Measurements from ENCODE around the gene NREP. TPM values are rescaled to one million over a fixed set of nuclear protein-coding genes. Genes with fewer than 3 reads are reported as not detected.

NREP gene
- total RNA-seq, 1 donor from 2014 or later: 756 TPM

GRCh38 chr5:111689357-111689935, 67.5 kb downstream of the NREP start:
- no peak for TF ChIP-seq CTCF (IDR thresholded peaks at IDR 0.05; ENCODE audit: unreplicated experiment)
- DNase-seq (ENCODE audit: low spot score in 2 of 2, unreplicated experiment in 2 of 2): no peak
- peaks cover 3% of the 10 kb centered on the region for H3K36me3 Mint-ChIP-seq
- H3K27me3 Mint-ChIP-seq (ENCODE audit: low read depth): no peaks in the 10 kb centered on the region
- H3K9me3 Mint-ChIP-seq: peaks cover 10% of the 10 kb centered on the region
- peaks cover 10% of the 10 kb centered on the region for H3K4me1 Mint-ChIP-seq
- no peak overlapping the region for H3K4me3 Mint-ChIP-seq
- no peak overlapping the region for H3K27ac Mint-ChIP-seq

- Mint-ChIP-seq H3K4me1 (peaks cover 27% of the 10 kb centered on the region), H3K4me3 (no peak overlapping the region), H3K27ac (no peak overlapping the region), H3K27me3 (ENCODE audit: low read depth) (no peaks in the 10 kb centered on the region), H3K36me3 (peaks cover 3% of the 10 kb centered on the region), H3K9me3 (peaks cover 10% of the 10 kb centered on the region)
- no peak for TF ChIP-seq CTCF (IDR thresholded peaks at IDR 0.05; ENCODE audit: unreplicated experiment)
- no peak for DNase-seq (ENCODE audit: low spot score in 2 of 2, unreplicated experiment in 2 of 2)
These were observed 71.0 kb downstream of the NREP start for GRCh38 chr5:111685969-111686368.

GRCh38 chr5:111682641-111683040, 74.4 kb downstream of the NREP start:
- Mint-ChIP-seq H3K9me3 (peaks cover 10% of the 10 kb centered on the region), H3K27ac (peak overlapping the region; percentile 94), H3K27me3 (ENCODE audit: low read depth) (no peaks in the 10 kb centered on the region), H3K36me3 (peaks cover 3% of the 10 kb centered on the region), H3K4me3 (no peak overlapping the region), H3K4me1 (peaks cover 59% of the 10 kb centered on the region)
- TF ChIP-seq CTCF (IDR thresholded peaks at IDR 0.05; ENCODE audit: unreplicated experiment): no peak
- DNase-seq (ENCODE audit: low spot score in 2 of 2, unreplicated experiment in 2 of 2): no peak

GRCh38 chr5:111682121-111682520, 74.9 kb downstream of the NREP start:
- H3K27ac Mint-ChIP-seq: peak overlapping the region; percentile 94

GRCh38 chr5:111681414-111682120, 75.4 kb downstream of the NREP start:
- Mint-ChIP-seq H3K27ac (peak overlapping the region; percentile 94), H3K27me3 (ENCODE audit: low read depth) (no peaks in the 10 kb centered on the region), H3K4me1 (peaks cover 63% of the 10 kb centered on the region), H3K36me3 (peaks cover 3% of the 10 kb centered on the region), H3K4me3 (no peak overlapping the region), H3K9me3 (peaks cover 6% of the 10 kb centered on the region)
- no peak for TF ChIP-seq CTCF (IDR thresholded peaks at IDR 0.05; ENCODE audit: unreplicated experiment)
- DNase-seq (ENCODE audit: low spot score in 2 of 2, unreplicated experiment in 2 of 2): peak in 1 of 2 experiments; percentile 40

More at GRCh38 chr5:111682121-111682520, 74.9 kb downstream of the NREP start:
- Mint-ChIP-seq H3K36me3 (peaks cover 3% of the 10 kb centered on the region), H3K4me3 (no peak overlapping the region), H3K9me3 (peaks cover 10% of the 10 kb centered on the region), H3K4me1 (peaks cover 60% of the 10 kb centered on the region), H3K27me3 (ENCODE audit: low read depth) (no peaks in the 10 kb centered on the region)
- DNase-seq (ENCODE audit: low spot score in 2 of 2, unreplicated experiment in 2 of 2): no peak
- TF ChIP-seq CTCF (IDR thresholded peaks at IDR 0.05; ENCODE audit: unreplicated experiment): no peak
